ENCODE data around the gene NAV3. TPM values are rescaled to one million over a fixed set of nuclear protein-coding genes. Genes with fewer than 3 reads are reported as not detected.

NAV3 gene
- total and polyA plus RNA-seq, 2 of the 4 experiments (the other 2 are of a cell fraction) = 25.5 to 106 TPM

DNA sequence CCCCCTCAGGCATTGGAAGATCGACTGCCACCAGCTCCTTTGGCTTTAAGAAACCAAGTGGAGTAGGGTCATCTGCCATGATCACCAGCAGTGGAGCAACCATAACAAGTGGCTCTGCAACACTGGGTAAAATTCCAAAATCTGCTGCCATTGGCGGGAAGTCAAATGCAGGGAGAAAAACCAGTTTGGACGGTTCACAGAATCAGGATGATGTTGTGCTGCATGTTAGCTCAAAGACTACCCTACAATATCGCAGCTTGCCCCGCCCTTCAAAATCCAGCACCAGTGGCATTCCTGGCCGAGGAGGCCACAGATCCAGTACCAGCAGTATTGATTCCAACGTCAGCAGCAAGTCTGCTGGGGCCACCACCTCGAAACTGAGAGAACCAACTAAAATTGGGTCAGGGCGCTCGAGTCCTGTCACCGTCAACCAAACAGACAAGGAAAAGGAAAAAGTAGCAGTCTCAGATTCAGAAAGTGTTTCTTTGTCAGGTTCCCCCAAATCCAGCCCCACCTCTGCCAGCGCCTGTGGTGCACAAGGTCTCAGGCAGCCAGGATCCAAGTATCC, 288.7 kb downstream of the NAV3 start:
- no peak for ATAC-seq (ENCODE audit: low read depth)
- dilution Hi-C loops (cut with HindIII; ENCODE audit: low sequenced_read_pairs, unreplicated experiment) = no loop called here

More for the DNA sequence above, 288.7 kb downstream of the NAV3 start:
- no peak overlapping the region for H2BK5ac ChIP-seq (ENCODE audit: low read depth, low read length, poor library complexity, severe bottlenecking)
- WGBS, 2 experiments (ENCODE audit: extremely low coverage in 2 of 2, insufficient read length in 1 of 2) = 100% methylated on average over 5 of the region's 12 CpGs; no CpG with 5 or more reads in 1 of the 2 experiments
- H3K18ac ChIP-seq (ENCODE audit: low read depth, low read length) = no peak overlapping the region
- no peak overlapping the region for H3K14ac ChIP-seq (replicated peaks; ENCODE audit: low read depth, low read length)
- peaks cover 9% of the 10 kb centered on the region for H3K36me3 ChIP-seq (ENCODE audit: control insufficient read depth, insufficient read depth, low read length)
- no peak overlapping the region for H2AK9ac ChIP-seq (replicated peaks; ENCODE audit: low read depth, low read length, poor library complexity)
- H3K4me2 ChIP-seq (ENCODE audit: low read depth, low read length) = no peak overlapping the region
- H3K27me3 ChIP-seq (ENCODE audit: control insufficient read depth, insufficient read depth, low read length) = no peaks in the 10 kb centered on the region
- no peak overlapping the region for H4K8ac ChIP-seq (ENCODE audit: low read depth in 2 of 2, low read length in 2 of 2)
- no peak overlapping the region for H3K4me3 ChIP-seq (ENCODE audit: insufficient read depth, low read depth, low read length)
- no peak overlapping the region for H2BK20ac ChIP-seq (ENCODE audit: low read depth, low read length)
- H2AFZ ChIP-seq (replicated peaks; ENCODE audit: low read length, poor library complexity) = no peak overlapping the region
- no peak overlapping the region for H4K5ac ChIP-seq (ENCODE audit: low read depth, low read length)
- no peak overlapping the region for H3K23ac ChIP-seq (ENCODE audit: low read depth, low read length)
- H2AK5ac ChIP-seq (ENCODE audit: low read depth, low read length) = no peak overlapping the region
- BruUV-seq (replicated peaks) = no TSS peak
- H3K56ac ChIP-seq (ENCODE audit: extremely low read depth, insufficient read depth, low read length) = no peak overlapping the region
- H3K4ac ChIP-seq (ENCODE audit: low read depth, low read length) = no peak overlapping the region
- H3K9ac ChIP-seq (ENCODE audit: low read depth, low read length) = no peak overlapping the region
- no peaks in the 10 kb centered on the region; the same call in 1 of the 2 replicates for H3K4me1 ChIP-seq (ENCODE audit: control insufficient read depth, insufficient read depth, low read length)
- DNase-seq = no peak
- peaks cover 8% of the 10 kb centered on the region for H3K9me1 ChIP-seq (ENCODE audit: insufficient read depth, low read length)
- CTCF ChIA-PET = interaction anchor here (0.6 kb wide), 1 partner anchor 35 kb away, joined by 3 read pairs; no protein-coding TSS in a partner anchor
- H3K9me3 ChIP-seq (ENCODE audit: control insufficient read depth, insufficient read depth, low read length) = no peaks in the 10 kb centered on the region
- H4K20me1 ChIP-seq (ENCODE audit: insufficient read depth, low read length) = no peaks in the 10 kb centered on the region
- peaks cover 8 to 20% of the 10 kb centered on the region in 2 experiments; a peak in 3 of 4 replicates for H3K79me1 ChIP-seq (ENCODE audit: low read depth in 1 of 2, low read length in 2 of 2)
- POLR2A ChIA-PET (ENCODE audit: unreplicated experiment) = no interaction called here
- in situ Hi-C loops (cut with MboI; ENCODE audit: low sequenced_read_pairs) (loop anchor here (10.0 kb wide), 1 partner anchor 115 kb away; no protein-coding TSS in a partner anchor), intact Hi-C loops (cut with micrococcal nuclease) (no loop called here)
- TF ChIP-seq MAZ (IDR thresholded peaks at IDR 0.05; ENCODE audit: borderline replicate concordance, low read depth, low read length) = no peak
- TF ChIP-seq CHD1 (IDR thresholded peaks at IDR 0.05; ENCODE audit: low read depth, low read length) = no peak
- TF ChIP-seq BHLHE40 (IDR thresholded peaks at IDR 0.05; ENCODE audit: low read depth, low read length) = no peak
- no peak for TF ChIP-seq SMC3 (IDR thresholded peaks at IDR 0.05; ENCODE audit: low read depth, low read length)
- TF ChIP-seq RFX5 (IDR thresholded peaks at IDR 0.05; ENCODE audit: low read depth, low read length) = no peak
- TF ChIP-seq FOS (IDR thresholded peaks at IDR 0.05; ENCODE audit: low read depth, low read length) = no peak
- no peak for TF ChIP-seq MAFK (IDR thresholded peaks at IDR 0.05; ENCODE audit: low read depth, low read length)
- no peak for TF ChIP-seq RAD21 (IDR thresholded peaks at IDR 0.05; ENCODE audit: low read length)
- no peak for TF ChIP-seq MXI1 (IDR thresholded peaks at IDR 0.05; ENCODE audit: borderline replicate concordance, low read depth, low read length)
- TF ChIP-seq, protein P1, sequence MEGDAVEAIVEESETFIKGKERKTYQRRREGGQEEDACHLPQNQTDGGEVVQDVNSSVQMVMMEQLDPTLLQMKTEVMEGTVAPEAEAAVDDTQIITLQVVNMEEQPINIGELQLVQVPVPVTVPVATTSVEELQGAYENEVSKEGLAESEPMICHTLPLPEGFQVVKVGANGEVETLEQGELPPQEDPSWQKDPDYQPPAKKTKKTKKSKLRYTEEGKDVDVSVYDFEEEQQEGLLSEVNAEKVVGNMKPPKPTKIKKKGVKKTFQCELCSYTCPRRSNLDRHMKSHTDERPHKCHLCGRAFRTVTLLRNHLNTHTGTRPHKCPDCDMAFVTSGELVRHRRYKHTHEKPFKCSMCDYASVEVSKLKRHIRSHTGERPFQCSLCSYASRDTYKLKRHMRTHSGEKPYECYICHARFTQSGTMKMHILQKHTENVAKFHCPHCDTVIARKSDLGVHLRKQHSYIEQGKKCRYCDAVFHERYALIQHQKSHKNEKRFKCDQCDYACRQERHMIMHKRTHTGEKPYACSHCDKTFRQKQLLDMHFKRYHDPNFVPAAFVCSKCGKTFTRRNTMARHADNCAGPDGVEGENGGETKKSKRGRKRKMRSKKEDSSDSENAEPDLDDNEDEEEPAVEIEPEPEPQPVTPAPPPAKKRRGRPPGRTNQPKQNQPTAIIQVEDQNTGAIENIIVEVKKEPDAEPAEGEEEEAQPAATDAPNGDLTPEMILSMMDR (conservative IDR thresholded peaks at IDR 0.05; ENCODE audit: low read depth, low read length) = no peak
- TF ChIP-seq POLR2A (IDR thresholded peaks at IDR 0.05; ENCODE audit: low read depth, low read length) = no peak
- TF ChIP-seq, protein P2, sequence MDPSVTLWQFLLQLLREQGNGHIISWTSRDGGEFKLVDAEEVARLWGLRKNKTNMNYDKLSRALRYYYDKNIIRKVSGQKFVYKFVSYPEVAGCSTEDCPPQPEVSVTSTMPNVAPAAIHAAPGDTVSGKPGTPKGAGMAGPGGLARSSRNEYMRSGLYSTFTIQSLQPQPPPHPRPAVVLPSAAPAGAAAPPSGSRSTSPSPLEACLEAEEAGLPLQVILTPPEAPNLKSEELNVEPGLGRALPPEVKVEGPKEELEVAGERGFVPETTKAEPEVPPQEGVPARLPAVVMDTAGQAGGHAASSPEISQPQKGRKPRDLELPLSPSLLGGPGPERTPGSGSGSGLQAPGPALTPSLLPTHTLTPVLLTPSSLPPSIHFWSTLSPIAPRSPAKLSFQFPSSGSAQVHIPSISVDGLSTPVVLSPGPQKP (IDR thresholded peaks at IDR 0.05; ENCODE audit: borderline replicate concordance, low read depth, low read length) = no peak
- TF ChIP-seq, protein P3, sequence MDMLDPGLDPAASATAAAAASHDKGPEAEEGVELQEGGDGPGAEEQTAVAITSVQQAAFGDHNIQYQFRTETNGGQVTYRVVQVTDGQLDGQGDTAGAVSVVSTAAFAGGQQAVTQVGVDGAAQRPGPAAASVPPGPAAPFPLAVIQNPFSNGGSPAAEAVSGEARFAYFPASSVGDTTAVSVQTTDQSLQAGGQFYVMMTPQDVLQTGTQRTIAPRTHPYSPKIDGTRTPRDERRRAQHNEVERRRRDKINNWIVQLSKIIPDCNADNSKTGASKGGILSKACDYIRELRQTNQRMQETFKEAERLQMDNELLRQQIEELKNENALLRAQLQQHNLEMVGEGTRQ (IDR thresholded peaks at IDR 0.05; ENCODE audit: low read depth, low read length) = no peak
- TF ChIP-seq CEBPB (IDR thresholded peaks at IDR 0.05; ENCODE audit: low read depth, low read length) = no peak
- TF ChIP-seq NFE2L2 (IDR thresholded peaks at IDR 0.05; ENCODE audit: low read depth, low read length) = no peak
- no peak for TF ChIP-seq RCOR1 (IDR thresholded peaks at IDR 0.05; ENCODE audit: insufficient replicate concordance, low read length)
- H2BK15ac ChIP-seq (ENCODE audit: low read depth, low read length) = no peak overlapping the region
- no peak overlapping the region for H4K91ac ChIP-seq (ENCODE audit: insufficient read depth, low read depth, low read length)
- H3K27ac ChIP-seq (ENCODE audit: insufficient read depth, low read length) = no peak overlapping the region
- no peak overlapping the region for H2BK120ac ChIP-seq (ENCODE audit: low read depth, low read length)

Measured in IMR-90 (cell line).